Thymus (tissue), 11 donors: ENCODE data around the gene HSF2. TPM values are rescaled to one million over a fixed set of nuclear protein-coding genes. Genes with fewer than 3 reads are reported as not detected.

Experiments used
- DNase-seq, 9 donors: peaks; one replicate each; pipeline ENCODE4 v3.0.0-alpha.2; 2013; ENCODE audit warnings: low spot score in 9 of 9, low read depth in 6 of 9, missing footprints in 1 of 9
- H3K27ac ChIP-seq, 2 donors: one replicate each; pipeline ENCODE4 v1.5.1; 2013; ENCODE audit warnings: control low read depth in 1 of 2, low read depth in 1 of 2, low read length in 1 of 2, mild to moderate bottlenecking in 1 of 2, moderate library complexity in 1 of 2
- H3K27me3 ChIP-seq, 2 donors: one replicate each; pipeline ENCODE4 v1.5.1; 2013; ENCODE audit warnings: low read length in 1 of 2; ENCODE audit not compliant: control insufficient read depth in 2 of 2, insufficient read depth in 1 of 2
- H3K36me3 ChIP-seq, 2 donors: one replicate each; pipeline ENCODE4 v1.5.1; 2013; ENCODE audit warnings: low read length in 1 of 2, mild to moderate bottlenecking in 1 of 2, moderate library complexity in 1 of 2; ENCODE audit not compliant: control insufficient read depth in 2 of 2, insufficient read depth in 2 of 2
- H3K4me1 ChIP-seq, 2 donors: one replicate each; pipeline ENCODE4 v1.5.1; 2013; ENCODE audit warnings: low read length in 2 of 2; ENCODE audit not compliant: control insufficient read depth in 2 of 2, insufficient read depth in 2 of 2
- H3K4me3 ChIP-seq, 2 donors: one replicate each; pipeline ENCODE4 v1.5.1; 2013; ENCODE audit warnings: low read length in 2 of 2, control low read depth in 1 of 2, mild to moderate bottlenecking in 1 of 2
- H3K9me3 ChIP-seq, 2 donors: one replicate each; pipeline ENCODE4 v1.5.1; 2013; ENCODE audit warnings: low read length in 1 of 2, mild to moderate bottlenecking in 1 of 2; ENCODE audit not compliant: control insufficient read depth in 2 of 2, insufficient read depth in 1 of 2
- WGBS: extraction: QIAGEN DNeasy Blood & Tissue Kit; methylation state at CpG from one replicate; pipeline ENCODE4 v1.1.7; 2013; 5-methylcytosine and 5-hydroxymethylcytosine counted together
- polyA plus RNA-seq: library from polyadenylated mRNA; stranded (reverse); fragments of 200-250 nt; gene quantifications from one replicate; pipeline ENCODE4 v1.2.3, GENCODE V29; 2013
- total RNA-seq: library from RNA; stranded (reverse); fragments of 120-200 nt; gene quantifications from one replicate; pipeline ENCODE4 v1.2.4, GENCODE V29; 2013
- donor health status: healthy.

HSF2 gene
- total and polyA plus RNA-seq, 2 donors: 22.5 to 34.1 TPM

GRCh38 chr6:122369536-122369935, 29.9 kb upstream of the HSF2 start:
- H3K27me3 ChIP-seq: no peaks in the 10 kb centered on the region
- H3K4me3 ChIP-seq: no peak overlapping the region
- H3K4me1 ChIP-seq: no peaks in the 10 kb centered on the region
- H3K27ac ChIP-seq: no peak overlapping the region
- no peak for DNase-seq
- H3K36me3 ChIP-seq: no peaks in the 10 kb centered on the region
- 94% methylated on average over 1 of the region's 1 CpG for WGBS
- H3K9me3 ChIP-seq: peaks cover 0 to 15% of the 10 kb centered on the region in 2 donors

GRCh38 chr6:122372647-122373046, 26.8 kb upstream of the HSF2 start:
- DNase-seq: no peak
- Histone ChIP-seq H3K36me3 (no peaks in the 10 kb centered on the region), H3K27ac (no peak overlapping the region), H3K27me3 (no peaks in the 10 kb centered on the region), H3K4me1 (no peaks in the 10 kb centered on the region), H3K9me3 (no peaks in the 10 kb centered on the region), H3K4me3 (no peak overlapping the region)
- 53% methylated on average over 2 of the region's 2 CpGs for WGBS

- Histone ChIP-seq H3K27me3 (no peaks in the 10 kb centered on the region), H3K4me1 (no peaks in the 10 kb centered on the region), H3K27ac (no peak overlapping the region), H3K4me3 (no peak overlapping the region), H3K9me3 (no peaks in the 10 kb centered on the region), H3K36me3 (no peaks in the 10 kb centered on the region)
- DNase-seq: no peak
- WGBS: 92% methylated on average over 2 of the region's 2 CpGs
Observed at GRCh38 chr6:122374307-122374706, 25.1 kb upstream of the HSF2 start.

- H3K4me3 ChIP-seq: no peak overlapping the region
- DNase-seq: no peak
- H3K9me3 ChIP-seq: no peaks in the 10 kb centered on the region
- no peaks in the 10 kb centered on the region for H3K27me3 ChIP-seq
- no peak overlapping the region for H3K27ac ChIP-seq
- no peaks in the 10 kb centered on the region for H3K4me1 ChIP-seq
- WGBS: 74% methylated on average over 3 of the region's 3 CpGs
- no peaks in the 10 kb centered on the region for H3K36me3 ChIP-seq
Observed at GRCh38 chr6:122376246-122376645, 23.2 kb upstream of the HSF2 start.

- Histone ChIP-seq H3K27ac (no peak overlapping the region), H3K9me3 (no peaks in the 10 kb centered on the region), H3K4me1 (no peaks in the 10 kb centered on the region), H3K4me3 (no peak overlapping the region), H3K27me3 (no peaks in the 10 kb centered on the region), H3K36me3 (no peaks in the 10 kb centered on the region)
- WGBS: 34% methylated on average over 8 of the region's 8 CpGs
- peak in 8 of 9 donors; percentile 28 to 75 (median 46) for DNase-seq
Observed at GRCh38 chr6:122381494-122382265, 17.8 kb upstream of the HSF2 start.

- no peak for DNase-seq
- H3K4me3 ChIP-seq: no peak overlapping the region
- no peaks in the 10 kb centered on the region for H3K27me3 ChIP-seq
- H3K4me1 ChIP-seq: no peaks in the 10 kb centered on the region
- H3K9me3 ChIP-seq: no peaks in the 10 kb centered on the region
- H3K27ac ChIP-seq: no peak overlapping the region
- 86% methylated on average over 3 of the region's 3 CpGs for WGBS
- no peaks in the 10 kb centered on the region for H3K36me3 ChIP-seq
Observed at GRCh38 chr6:122385857-122386612, 13.4 kb upstream of the HSF2 start.

GRCh38 chr6:122388945-122389344, 10.5 kb upstream of the HSF2 start:
- Histone ChIP-seq H3K4me3 (no peak overlapping the region), H3K36me3 (no peaks in the 10 kb centered on the region), H3K4me1 (no peaks in the 10 kb centered on the region), H3K9me3 (no peaks in the 10 kb centered on the region), H3K27ac (no peak overlapping the region), H3K27me3 (peaks cover 0 to 10% of the 10 kb centered on the region in 2 donors)
- WGBS: 98% methylated on average over 2 of the region's 2 CpGs
- no peak for DNase-seq

- Histone ChIP-seq H3K36me3 (no peaks in the 10 kb centered on the region), H3K27ac (no peak overlapping the region), H3K27me3 (peaks cover 0 to 11% of the 10 kb centered on the region in 2 donors), H3K4me3 (no peak overlapping the region), H3K4me1 (no peaks in the 10 kb centered on the region), H3K9me3 (no peaks in the 10 kb centered on the region)
- DNase-seq: no peak
- 88% methylated on average over 4 of the region's 4 CpGs for WGBS
Observed at GRCh38 chr6:122389704-122390372, 9.6 kb upstream of the HSF2 start.
